Measurements from ENCODE around the gene CDK2AP2. TPM values are rescaled to one million over a fixed set of nuclear protein-coding genes. Genes with fewer than 3 reads are reported as not detected.

Gene CDK2AP2
- total and polyA plus RNA-seq, 9 of the 15 experiments (the other 6 are each of a cell fraction or from before 2014, with no cell fraction given): 4.4 to 47.4 (median 21.7) TPM

GRCh38 chr11:67505605-67506396 lies 2.2 kb downstream of the CDK2AP2 start (continued):
- TF ChIP-seq ZNF655 (CRISPR knock-in tag; IDR thresholded peaks at IDR 0.05) (no peak), SAFB (IDR thresholded peaks at IDR 0.05; ENCODE audit: borderline replicate concordance, low read depth, low read length) (peak; percentile 51; the same call in 1 of the 2 replicates), ZBTB49 (CRISPR knock-in tag; IDR thresholded peaks at IDR 0.05; ENCODE audit: borderline replicate concordance) (no peak), TAF15 (IDR thresholded peaks at IDR 0.05; ENCODE audit: low read depth, low read length) (no peak), TEAD1 (CRISPR knock-in tag; IDR thresholded peaks at IDR 0.05) (peak in 1 of 2 experiments; percentile 21; a peak in 2 of 4 replicates), ZNF3 (CRISPR knock-in tag; IDR thresholded peaks at IDR 0.05) (no peak), CBFA2T3 (IDR thresholded peaks at IDR 0.05) (no peak), CHD1 (IDR thresholded peaks at IDR 0.05; ENCODE audit: low read length) (no peak), TBL1XR1 (IDR thresholded peaks at IDR 0.05; ENCODE audit: low read length in 2 of 2) (no peak), CEBPB (tag; IDR thresholded peaks at IDR 0.05) (no peak), BRD9 (IDR thresholded peaks at IDR 0.05; ENCODE audit: low read depth, partially characterized antibody) (no peak), JUND (IDR thresholded peaks at IDR 0.05; ENCODE audit: borderline replicate concordance, low read depth, low read length) (peak; percentile 41; the same call in 1 of the 2 replicates), JUND (tag; IDR thresholded peaks at IDR 0.05; ENCODE audit: borderline replicate concordance, low read depth, low read length) (no peak; the same call in 2 of the 3 replicates), ZNF785 (CRISPR knock-in tag; IDR thresholded peaks at IDR 0.05) (no peak), CCAR2 (IDR thresholded peaks at IDR 0.05; ENCODE audit: low read depth, low read length) (no peak), RCOR1 (IDR thresholded peaks at IDR 0.05; ENCODE audit: borderline replicate concordance in 1 of 2, low read depth in 2 of 2, low read length in 2 of 2) (peak in 1 of 2 experiments; percentile 30; a peak in 1 of 4 replicates), HOXB6 (CRISPR knock-in tag; IDR thresholded peaks at IDR 0.05; ENCODE audit: borderline replicate concordance) (peak; percentile 44; the same call in 1 of the 2 replicates), BCL6 (CRISPR knock-in tag; IDR thresholded peaks at IDR 0.05) (no peak), ZBTB33 (CRISPR knock-in tag; IDR thresholded peaks at IDR 0.05) (peak; percentile 97), ZNF197 (CRISPR knock-in tag; IDR thresholded peaks at IDR 0.05; ENCODE audit: low read depth) (no peak), E2F6 (IDR thresholded peaks at IDR 0.05; ENCODE audit: borderline replicate concordance in 1 of 2, extremely low read depth in 1 of 2, insufficient read depth in 1 of 2, insufficient read length in 1 of 2, low read depth in 1 of 2, low read length in 1 of 2, poor library complexity in 1 of 2, severe bottlenecking in 1 of 2) (no peak)
